Fibroblast of upper back skin (primary cell): ENCODE results near the gene AGAP3.

Source experiments
- DNase-seq: peaks from one replicate; pipeline ENCODE4 v3.0.0-alpha.2; 2013

The AGAP3 gene

GRCh38 chr7:151074817-151075661, 11.2 kb upstream of the AGAP3 start:
- DNase-seq = no peak

GRCh38 chr7:151075662-151075971, 10.7 kb upstream of the AGAP3 start:
- DNase-seq = no peak

- no peak for DNase-seq
Observed at GRCh38 chr7:151075978-151076426, 10.3 kb upstream of the AGAP3 start.

- no peak for DNase-seq
Observed at GRCh38 chr7:151076863-151077704, 9.2 kb upstream of the AGAP3 start.

GRCh38 chr7:151077705-151078232, 8.5 kb upstream of the AGAP3 start:
- no peak for DNase-seq

- DNase-seq = peak; percentile 59
Observed at GRCh38 chr7:151078233-151079040, 7.8 kb upstream of the AGAP3 start.

GRCh38 chr7:151079199-151079910, 6.9 kb upstream of the AGAP3 start:
- no peak for DNase-seq

GRCh38 chr7:151080067-151080521, 6.2 kb upstream of the AGAP3 start:
- no peak for DNase-seq

GRCh38 chr7:151080522-151081169, 5.6 kb upstream of the AGAP3 start, which contains the start of gene FASTK:
TSS of gene FASTK (minus strand) at chr7:151080809. CDS start at chr7:151080766, 43 bp downstream.
- DNase-seq = peak; percentile 90

- DNase-seq = no peak
Observed at GRCh38 chr7:151081170-151082101, 4.8 kb upstream of the AGAP3 start.

GRCh38 chr7:151082141-151083070, 3.9 kb upstream of the AGAP3 start:
- DNase-seq = no peak

- peak; percentile 53 for DNase-seq
Observed at GRCh38 chr7:151083071-151083823, 3.0 kb upstream of the AGAP3 start, which contains the start of gene TMUB1. TSS of gene TMUB1 (minus strand) at chr7:151083493. CDS start at chr7:151082563, 930 bp downstream.

GRCh38 chr7:151083824-151084160, 2.5 kb upstream of the AGAP3 start:
- DNase-seq = no peak

GRCh38 chr7:151085329-151085690, 965 bp upstream of the AGAP3 start:
- no peak for DNase-seq

- peak; percentile 26 for DNase-seq
Observed at GRCh38 chr7:151086802-151087244, 548 bp downstream of the AGAP3 start.

GRCh38 chr7:151087245-151088018, 1.2 kb downstream of the AGAP3 start:
- peak; percentile 38 for DNase-seq
